Measurements from ENCODE around the gene NELFE. TPM values are rescaled to one million over a fixed set of nuclear protein-coding genes. Genes with fewer than 3 reads are reported as not detected.
A peak's percentile ranks its signal among the peaks of the same experiment; 100 is the strongest.

The NELFE gene
- total RNA-seq, 2 donors from 2014 or later = 50.3 to 55.6 TPM

GRCh38 chr6:31972709-31973350 lies 14.1 kb upstream of the NELFE start:
- H3K9ac ChIP-seq (ENCODE audit: low read depth in 2 of 2, low read length in 2 of 2) = peak overlapping the region; percentile 72 to 82
- TF ChIP-seq, protein P1, sequence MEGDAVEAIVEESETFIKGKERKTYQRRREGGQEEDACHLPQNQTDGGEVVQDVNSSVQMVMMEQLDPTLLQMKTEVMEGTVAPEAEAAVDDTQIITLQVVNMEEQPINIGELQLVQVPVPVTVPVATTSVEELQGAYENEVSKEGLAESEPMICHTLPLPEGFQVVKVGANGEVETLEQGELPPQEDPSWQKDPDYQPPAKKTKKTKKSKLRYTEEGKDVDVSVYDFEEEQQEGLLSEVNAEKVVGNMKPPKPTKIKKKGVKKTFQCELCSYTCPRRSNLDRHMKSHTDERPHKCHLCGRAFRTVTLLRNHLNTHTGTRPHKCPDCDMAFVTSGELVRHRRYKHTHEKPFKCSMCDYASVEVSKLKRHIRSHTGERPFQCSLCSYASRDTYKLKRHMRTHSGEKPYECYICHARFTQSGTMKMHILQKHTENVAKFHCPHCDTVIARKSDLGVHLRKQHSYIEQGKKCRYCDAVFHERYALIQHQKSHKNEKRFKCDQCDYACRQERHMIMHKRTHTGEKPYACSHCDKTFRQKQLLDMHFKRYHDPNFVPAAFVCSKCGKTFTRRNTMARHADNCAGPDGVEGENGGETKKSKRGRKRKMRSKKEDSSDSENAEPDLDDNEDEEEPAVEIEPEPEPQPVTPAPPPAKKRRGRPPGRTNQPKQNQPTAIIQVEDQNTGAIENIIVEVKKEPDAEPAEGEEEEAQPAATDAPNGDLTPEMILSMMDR (IDR thresholded peaks at IDR 0.05) = no peak

GRCh38 chr6:31971993-31972708 lies 13.4 kb upstream of the NELFE start, which contains the start of gene DXO:
Gene DXO (minus strand): TSS chr6:31972138. CDS start chr6:31971675, 463 bp downstream.
- Histone ChIP-seq H3K36me3 (no peaks in the 10 kb centered on the region), H3K4me3 (peak within 1 kb of the TSS; percentile 95), H3K4me1 (peaks cover 4% of the 10 kb centered on the region), H3K9me3 (no peaks in the 10 kb centered on the region), H3K9ac (ENCODE audit: low read depth in 2 of 2, low read length in 2 of 2) (peak within 1 kb of the TSS; percentile 72 to 82), H3K27me3 (no peaks in the 10 kb centered on the region), H3K27ac (peak within 1 kb of the TSS; percentile 94)
- intact Hi-C loops (cut with DNase I) = no loop called here
- TF ChIP-seq, protein P1 (IDR thresholded peaks at IDR 0.05) = no peak
- peak; percentile 97 for DNase-seq

More at GRCh38 chr6:31972709-31973350, 14.1 kb upstream of the NELFE start:
- H3K9me3 ChIP-seq = no peaks in the 10 kb centered on the region
- no peaks in the 10 kb centered on the region for H3K27me3 ChIP-seq
- intact Hi-C loops (cut with DNase I) = no loop called here
- no peak for DNase-seq
- peak overlapping the region; percentile 94 for H3K27ac ChIP-seq
- peaks cover 4% of the 10 kb centered on the region for H3K4me1 ChIP-seq
- H3K36me3 ChIP-seq = no peaks in the 10 kb centered on the region
- H3K4me3 ChIP-seq = peak overlapping the region; percentile 95

GRCh38 chr6:31971279-31971992 lies 12.7 kb upstream of the NELFE start:
- Histone ChIP-seq H3K4me1 (peaks cover 4% of the 10 kb centered on the region), H3K27me3 (no peaks in the 10 kb centered on the region), H3K9ac (ENCODE audit: low read depth in 2 of 2, low read length in 2 of 2) (peak overlapping the region; percentile 72 to 82), H3K27ac (peak overlapping the region; percentile 94), H3K4me3 (peak overlapping the region; percentile 95), H3K36me3 (no peaks in the 10 kb centered on the region), H3K9me3 (no peaks in the 10 kb centered on the region)
- TF ChIP-seq, protein P1 (IDR thresholded peaks at IDR 0.05) = no peak
- intact Hi-C loops (cut with DNase I) = no loop called here
- DNase-seq = no peak

DNA sequence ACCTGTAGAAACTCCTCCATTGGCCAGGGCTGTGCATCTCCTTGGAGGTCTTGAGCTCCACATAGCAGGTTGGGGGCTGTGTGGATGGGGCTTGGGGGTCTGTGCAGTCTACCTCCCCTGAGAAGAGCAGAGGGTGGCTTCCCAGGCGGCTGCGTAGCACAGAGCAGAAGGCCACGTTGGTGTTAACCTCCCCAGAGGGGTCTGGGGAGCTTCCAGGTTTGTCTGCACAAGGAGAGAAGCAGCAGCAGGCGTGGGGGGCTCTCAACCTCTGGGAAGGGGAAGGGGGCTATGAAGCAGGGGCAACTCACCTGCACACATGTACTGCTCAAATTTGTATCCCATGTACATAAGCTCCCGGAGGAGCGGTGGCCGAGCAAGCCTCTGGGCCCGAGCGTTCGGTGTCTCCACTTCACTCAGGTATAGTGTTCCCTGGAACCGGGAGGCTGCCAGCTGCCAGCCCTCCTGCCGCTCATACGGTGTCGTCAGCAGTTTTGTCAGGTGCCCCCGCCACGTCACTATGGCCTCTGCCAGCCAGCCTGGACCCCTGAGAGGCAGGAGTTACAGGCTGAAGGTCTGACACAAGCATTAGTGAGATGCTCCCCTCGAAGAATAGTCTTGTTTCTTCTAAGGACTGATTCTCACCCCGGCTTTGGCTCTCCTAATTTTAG lies 12.0 kb upstream of the NELFE start:
- Histone ChIP-seq H3K4me3 (no peak overlapping the region), H3K9ac (ENCODE audit: low read depth in 2 of 2, low read length in 2 of 2) (peak overlapping the region; percentile 72 to 82), H3K36me3 (no peaks in the 10 kb centered on the region), H3K9me3 (no peaks in the 10 kb centered on the region), H3K4me1 (peaks cover 4% of the 10 kb centered on the region), H3K27ac (peak overlapping the region; percentile 94), H3K27me3 (no peaks in the 10 kb centered on the region)
- no peak for DNase-seq
- TF ChIP-seq, protein P1 (IDR thresholded peaks at IDR 0.05) = no peak
- intact Hi-C loops (cut with DNase I) = no loop called here
